H9 (cell line): ENCODE results near the gene GAMT. TPM values are rescaled to one million over a fixed set of nuclear protein-coding genes. Genes with fewer than 3 reads are reported as not detected.

ENCODE experiments used
- DNase-seq: peaks from one replicate; pipeline ENCODE4 v3.0.0-alpha.2; 2017
- H2AFZ ChIP-seq: one replicate; pipeline ENCODE4 v1.6.1; 2013; ENCODE audit warnings: mild to moderate bottlenecking, low read length, control low read depth, moderate library complexity
- H2AK5ac ChIP-seq: 2 replicates; pipeline ENCODE4 v1.6.1; 2013; ENCODE audit warnings: low read length, control low read depth, mixed read lengths; ENCODE audit not compliant: insufficient read length
- H2BK120ac ChIP-seq: one replicate; pipeline ENCODE4 v1.6.1; 2013; ENCODE audit warnings: low read depth, mild to moderate bottlenecking, low read length, control low read depth, inconsistent platforms; ENCODE audit not compliant: poor library complexity, severe bottlenecking
- H2BK12ac ChIP-seq: 2 replicates; pipeline ENCODE4 v1.6.1; 2013; ENCODE audit warnings: low read length, control low read depth, mixed read lengths, low read depth; ENCODE audit not compliant: insufficient read length
- H2BK15ac ChIP-seq: 2 replicates; pipeline ENCODE4 v1.6.1; 2013; ENCODE audit warnings: low read depth, low read length, control low read depth
- H2BK20ac ChIP-seq: one replicate; pipeline ENCODE4 v1.6.1; 2013; ENCODE audit warnings: low read depth, mild to moderate bottlenecking, low read length, control low read depth, inconsistent platforms; ENCODE audit not compliant: poor library complexity, severe bottlenecking
- H2BK5ac ChIP-seq: 2 replicates; pipeline ENCODE4 v1.6.1; 2013; ENCODE audit warnings: low read length, control low read depth, mixed read lengths; ENCODE audit not compliant: insufficient read length
- H3K14ac ChIP-seq: 2 replicates; pipeline ENCODE4 v1.6.1; 2013; ENCODE audit warnings: low read length, control low read depth; ENCODE audit not compliant: insufficient read depth
- H3K18ac ChIP-seq: 2 replicates; pipeline ENCODE4 v1.6.1; 2013; ENCODE audit warnings: low read depth, mild to moderate bottlenecking, mixed read lengths, low read length, control low read depth; ENCODE audit not compliant: insufficient read length
- H3K23ac ChIP-seq: 2 replicates; pipeline ENCODE4 v1.6.1; 2013; ENCODE audit warnings: low read length, control low read depth, mixed read lengths, low read depth; ENCODE audit not compliant: insufficient read length
- H3K23me2 ChIP-seq: 2 replicates; pipeline ENCODE4 v1.6.1; 2013; ENCODE audit warnings: low read depth, mild to moderate bottlenecking, mixed read lengths, low read length, control low read depth; ENCODE audit not compliant: insufficient read length, poor library complexity, severe bottlenecking
- H3K27ac ChIP-seq: 2 replicates; pipeline ENCODE4 v1.5.1; 2013; ENCODE audit warnings: low read length, control low read depth, mixed read lengths, low read depth; ENCODE audit not compliant: insufficient read length
- H3K27me3 ChIP-seq: 2 replicates; pipeline ENCODE4 v1.6.1; 2013; ENCODE audit warnings: low read length, control low read depth, inconsistent platforms; ENCODE audit not compliant: insufficient read depth
- H3K4ac ChIP-seq: 2 replicates; pipeline ENCODE4 v1.6.1; 2013; ENCODE audit warnings: low read depth, mild to moderate bottlenecking, control low read depth, inconsistent platforms, low read length, moderate library complexity
- H3K4me1 ChIP-seq: 2 replicates; pipeline ENCODE4 v1.6.1; 2013; ENCODE audit warnings: low read length, control low read depth, inconsistent platforms; ENCODE audit not compliant: insufficient read depth
- H3K4me2 ChIP-seq: 2 replicates; pipeline ENCODE4 v1.6.1; 2013; ENCODE audit warnings: low read length, control low read depth, mixed read lengths; ENCODE audit not compliant: insufficient read length, insufficient read depth
- H3K56ac ChIP-seq: 2 replicates; pipeline ENCODE4 v1.6.1; 2013; ENCODE audit warnings: low read depth, mild to moderate bottlenecking, mixed read lengths, low read length, control low read depth; ENCODE audit not compliant: insufficient read length
- H3K79me1 ChIP-seq: 2 replicates; pipeline ENCODE4 v1.6.1; 2013; ENCODE audit warnings: low read depth, mild to moderate bottlenecking, moderate library complexity, low read length, control low read depth, inconsistent platforms; ENCODE audit not compliant: insufficient read depth, poor library complexity, severe bottlenecking
- H3K79me2 ChIP-seq: 2 replicates; pipeline ENCODE4 v1.6.1; 2013; ENCODE audit warnings: low read length, control low read depth, inconsistent platforms; ENCODE audit not compliant: insufficient read depth
- H3K9ac ChIP-seq: 2 replicates; pipeline ENCODE4 v1.6.1; 2013; ENCODE audit warnings: low read length, control low read depth, mixed read lengths; ENCODE audit not compliant: insufficient read length; ENCODE audit errors: extremely low read depth
- H3K9me3 ChIP-seq: one replicate; pipeline ENCODE4 v1.6.1; 2013; ENCODE audit warnings: low read depth, low read length, inconsistent platforms; ENCODE audit not compliant: control insufficient read depth
- H3T11ph ChIP-seq: one replicate; pipeline ENCODE4 v1.6.1; 2013; ENCODE audit warnings: mild to moderate bottlenecking, low read length, control low read depth, inconsistent platforms
- H4K20me1 ChIP-seq: one replicate; pipeline ENCODE4 v1.6.1; 2013; ENCODE audit not compliant: control insufficient read depth, insufficient read length, insufficient read depth
- H4K5ac ChIP-seq: 2 replicates; pipeline ENCODE4 v1.6.1; 2013; ENCODE audit warnings: low read depth, mild to moderate bottlenecking, mixed read lengths, low read length, control low read depth; ENCODE audit not compliant: insufficient read length
- H4K8ac ChIP-seq: replicated peaks from 2 replicates; pipeline ENCODE4 v1.6.1; 2013; ENCODE audit warnings: low read length, control low read depth, mixed read lengths, low read depth; ENCODE audit not compliant: insufficient read length
- H4K91ac ChIP-seq: 2 replicates; pipeline ENCODE4 v1.6.1; 2013; ENCODE audit warnings: low read depth, mild to moderate bottlenecking, moderate library complexity, mixed read lengths, low read length, control low read depth; ENCODE audit not compliant: insufficient read length
- H3K27ac Mint-ChIP-seq, 3 experiments: 2 replicates in 2 of 3; 3 replicates in 1 of 3; pipeline ENCODE4 v1.8.0; 2020 to 2021; ENCODE audit warnings: mixed read lengths in 3 of 3, mild to moderate bottlenecking in 1 of 3, moderate library complexity in 1 of 3
- H3K27me3 Mint-ChIP-seq: 2 replicates; pipeline ENCODE4 v1.8.0; 2021; ENCODE audit warnings: low read depth, mild to moderate bottlenecking, moderate library complexity, mixed read lengths
- H3K36me3 Mint-ChIP-seq, 3 experiments: 2 replicates in 2 of 3; 3 replicates in 1 of 3; pipeline ENCODE4 v1.8.0; 2020 to 2021; ENCODE audit warnings: low read depth in 3 of 3, mixed read lengths in 3 of 3; ENCODE audit not compliant: insufficient read depth in 1 of 3
- H3K4me1 Mint-ChIP-seq, 2 experiments: 2 replicates each; pipeline ENCODE4 v1.8.0; 2020; ENCODE audit warnings: mixed read lengths in 2 of 2
- H3K4me3 Mint-ChIP-seq, 2 experiments: 2 replicates in 1 of 2; 3 replicates in 1 of 2; pipeline ENCODE4 v1.8.0; 2020 to 2021; ENCODE audit warnings: mild to moderate bottlenecking in 2 of 2, mixed read lengths in 2 of 2, moderate library complexity in 1 of 2
- H3K9me3 Mint-ChIP-seq, 2 experiments: 2 replicates in 1 of 2; 3 replicates in 1 of 2; pipeline ENCODE4 v1.8.0; 2020; ENCODE audit warnings: mild to moderate bottlenecking in 2 of 2, mixed read lengths in 2 of 2, moderate library complexity in 1 of 2
- WGBS: extraction: QIAGEN DNeasy Blood & Tissue Kit; methylation state at CpG from one replicate; pipeline ENCODE4 v1.1.7; 2013; ENCODE audit warnings: missing lambda C conversion rate, low lambda C conversion rate, mixed read lengths; ENCODE audit not compliant: insufficient read length; ENCODE audit errors: extremely low coverage; 5-methylcytosine and 5-hydroxymethylcytosine counted together
- total RNA-seq: library from RNA; stranded (reverse); gene quantifications from 2 replicates; pipeline ENCODE4 v1.2.1, GENCODE V29; 2021
- TF ChIP-seq, protein P1 (sequence below): fragments of 200-600 bp; sonication (generic); conservative IDR thresholded peaks from 3 replicates; pipeline ENCODE4 v1.8.0; 2021; ENCODE audit warnings: antibody characterized with exemption, mild to moderate bottlenecking

GAMT gene
- total RNA-seq, 1 experiment from 2014 or later = 26.6 TPM

GRCh38 chr19:1401889-1402217 lies 511 bp upstream of the GAMT start:
- Histone ChIP-seq H3K18ac (no peak overlapping the region), H3K79me1 (no peaks in the 10 kb centered on the region)

More at GRCh38 chr19:1401889-1402217, 511 bp upstream of the GAMT start:
- H3K9me3 ChIP-seq = no peaks in the 10 kb centered on the region
- TF ChIP-seq, protein P1, sequence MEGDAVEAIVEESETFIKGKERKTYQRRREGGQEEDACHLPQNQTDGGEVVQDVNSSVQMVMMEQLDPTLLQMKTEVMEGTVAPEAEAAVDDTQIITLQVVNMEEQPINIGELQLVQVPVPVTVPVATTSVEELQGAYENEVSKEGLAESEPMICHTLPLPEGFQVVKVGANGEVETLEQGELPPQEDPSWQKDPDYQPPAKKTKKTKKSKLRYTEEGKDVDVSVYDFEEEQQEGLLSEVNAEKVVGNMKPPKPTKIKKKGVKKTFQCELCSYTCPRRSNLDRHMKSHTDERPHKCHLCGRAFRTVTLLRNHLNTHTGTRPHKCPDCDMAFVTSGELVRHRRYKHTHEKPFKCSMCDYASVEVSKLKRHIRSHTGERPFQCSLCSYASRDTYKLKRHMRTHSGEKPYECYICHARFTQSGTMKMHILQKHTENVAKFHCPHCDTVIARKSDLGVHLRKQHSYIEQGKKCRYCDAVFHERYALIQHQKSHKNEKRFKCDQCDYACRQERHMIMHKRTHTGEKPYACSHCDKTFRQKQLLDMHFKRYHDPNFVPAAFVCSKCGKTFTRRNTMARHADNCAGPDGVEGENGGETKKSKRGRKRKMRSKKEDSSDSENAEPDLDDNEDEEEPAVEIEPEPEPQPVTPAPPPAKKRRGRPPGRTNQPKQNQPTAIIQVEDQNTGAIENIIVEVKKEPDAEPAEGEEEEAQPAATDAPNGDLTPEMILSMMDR = no peak
- H2BK5ac ChIP-seq = no peak overlapping the region
- no peaks in the 10 kb centered on the region for H3K27me3 ChIP-seq
- WGBS = no CpG with 5 or more reads among the region's 11 CpGs
- H2AK5ac ChIP-seq = no peak overlapping the region
- no peak overlapping the region for H2BK12ac ChIP-seq
- H3K4me2 ChIP-seq = peak overlapping the region; percentile 38
- H2AFZ ChIP-seq = no peak overlapping the region
- H3K27ac ChIP-seq = no peak overlapping the region
- no peak overlapping the region for H3K4ac ChIP-seq
- no peak overlapping the region for H2BK15ac ChIP-seq
- no peak overlapping the region for H2BK120ac ChIP-seq
- no peak for DNase-seq
- H3K23ac ChIP-seq = no peak overlapping the region
- H3K14ac ChIP-seq = no peak overlapping the region
- no peak overlapping the region for H4K5ac ChIP-seq
- Mint-ChIP-seq H3K9me3 (no peaks in the 10 kb centered on the region), H3K4me1 (peaks cover 6 to 14% of the 10 kb centered on the region in 2 experiments), H3K36me3 (peaks cover 0 to 8% (median 6%) of the 10 kb centered on the region in 3 experiments; a peak in 3 of 7 replicates), H3K4me3 (peak overlapping the region; percentile 53 to 75), H3K27me3 (peaks cover 13% of the 10 kb centered on the region), H3K27ac (no peak overlapping the region)
- no peaks in the 10 kb centered on the region for H3K4me1 ChIP-seq
- no peak overlapping the region for H4K8ac ChIP-seq
- no peak overlapping the region for H3K9ac ChIP-seq
- no peak overlapping the region for H4K91ac ChIP-seq
- H3K79me2 ChIP-seq = no peaks in the 10 kb centered on the region
- H3K23me2 ChIP-seq = no peaks in the 10 kb centered on the region
- H3T11ph ChIP-seq = no peak overlapping the region
- H3K56ac ChIP-seq = no peak overlapping the region
- H2BK20ac ChIP-seq = no peak overlapping the region
- no peaks in the 10 kb centered on the region for H4K20me1 ChIP-seq
